HEK293 (cell line): ENCODE results near the gene RNF215.

Experiments used
- CTCF ChIP-seq: fragments of 450-650 bp; formaldehyde crosslinking; IDR thresholded peaks from 2 replicates; pipeline ENCODE4 v1.5.1; 2016; ENCODE audit warnings: missing biosample characterization, missing genetic modification characterization
- EGR2 ChIP-seq: fragments of 450-650 bp; formaldehyde crosslinking; IDR thresholded peaks from 2 replicates; pipeline ENCODE4 v1.5.1; 2016; ENCODE audit warnings: low read depth, missing biosample characterization, missing genetic modification characterization
- KLF7 ChIP-seq: fragments of 450-650 bp; formaldehyde crosslinking; IDR thresholded peaks from 2 replicates; pipeline ENCODE4 v1.5.1; 2016; ENCODE audit warnings: missing biosample characterization, missing genetic modification characterization, borderline replicate concordance
- REST ChIP-seq: fragments of 450-650 bp; formaldehyde crosslinking; IDR thresholded peaks from 2 replicates; pipeline ENCODE4 v1.5.1; 2016; ENCODE audit warnings: missing biosample characterization, missing genetic modification characterization
- ZBTB1 ChIP-seq: fragments of 450-650 bp; formaldehyde crosslinking; IDR thresholded peaks from 2 replicates; pipeline ENCODE4 v1.5.1; 2016; ENCODE audit warnings: missing biosample characterization, missing genetic modification characterization
- ZNF354C ChIP-seq: fragments of 450-650 bp; formaldehyde crosslinking; IDR thresholded peaks from 2 replicates; pipeline ENCODE4 v1.5.1; 2016; ENCODE audit warnings: missing biosample characterization, missing genetic modification characterization, low read depth, borderline replicate concordance

- TF ChIP-seq REST (tag by site-specific recombination), result no peak
- TF ChIP-seq ZBTB1 (tag by site-specific recombination), result no peak
- TF ChIP-seq CTCF (tag by site-specific recombination), result no peak
- TF ChIP-seq ZNF354C (tag by site-specific recombination), result no peak
- no peak for TF ChIP-seq EGR2 (tag by site-specific recombination)
- TF ChIP-seq KLF7 (tag by site-specific recombination), result no peak
Observed at GRCh38 chr22:30340911-30341685, 46.1 kb downstream of the RNF215 start.
